GM18499 (cell line): ENCODE results near the gene EXT2.
A peak's percentile ranks its signal among the peaks of the same experiment; 100 is the strongest.

Experiments used
- ATAC-seq: cut with Tn5 transposase; IDR thresholded peaks from one replicate; pipeline ENCODE4 v1.9.1; 2021; ENCODE audit warnings: moderate number of reproducible peaks; ENCODE audit not compliant: insufficient read depth, unreplicated experiment

The EXT2 gene

GRCh38 chr11:44159848-44160721 lies 64.6 kb downstream of the EXT2 start:
- peak; percentile 58 for ATAC-seq

DNA sequence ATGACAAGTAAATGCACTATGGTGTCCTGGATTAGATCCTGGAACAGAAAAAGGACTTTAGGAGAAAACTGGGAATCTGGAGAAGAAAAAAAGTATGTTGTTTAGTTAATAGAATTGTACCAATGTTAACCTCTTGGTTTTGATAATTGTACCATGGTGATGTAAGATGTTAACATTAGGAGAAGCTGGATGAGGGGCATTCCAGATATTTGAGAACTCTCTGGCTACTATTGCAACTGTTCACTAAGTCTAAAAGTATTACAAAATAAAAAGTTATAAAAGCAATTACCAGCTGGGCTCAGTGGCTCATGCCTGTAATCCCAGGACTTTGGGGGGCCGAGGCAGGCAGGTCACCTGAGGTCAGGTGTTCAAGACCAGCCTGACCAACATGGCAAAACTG lies 66.5 kb downstream of the EXT2 start:
- ATAC-seq = no peak

GRCh38 chr11:44162662-44163061 lies 67.2 kb downstream of the EXT2 start:
- ATAC-seq = no peak

DNA sequence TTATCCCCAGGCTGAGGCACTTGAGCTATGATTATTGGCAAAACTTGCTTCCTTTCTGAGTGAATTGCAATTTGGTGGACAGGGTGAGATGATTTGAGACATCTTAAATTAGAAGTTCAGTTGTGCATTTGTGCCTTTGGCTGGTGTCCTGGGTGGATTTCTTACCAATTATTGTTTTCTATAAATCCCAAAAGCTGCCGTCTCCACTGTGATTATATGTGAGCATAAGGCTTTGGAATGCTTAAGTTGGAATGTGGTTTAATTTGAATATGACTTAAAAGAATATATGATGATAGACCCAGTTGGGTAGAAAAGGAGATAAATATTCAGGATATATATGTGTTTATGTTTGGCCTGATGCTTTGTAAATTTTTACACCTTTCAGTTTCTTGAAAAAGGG lies 70.0 kb downstream of the EXT2 start:
- no peak for ATAC-seq

GRCh38 chr11:44167046-44167445 lies 71.6 kb downstream of the EXT2 start:
- ATAC-seq = no peak

DNA sequence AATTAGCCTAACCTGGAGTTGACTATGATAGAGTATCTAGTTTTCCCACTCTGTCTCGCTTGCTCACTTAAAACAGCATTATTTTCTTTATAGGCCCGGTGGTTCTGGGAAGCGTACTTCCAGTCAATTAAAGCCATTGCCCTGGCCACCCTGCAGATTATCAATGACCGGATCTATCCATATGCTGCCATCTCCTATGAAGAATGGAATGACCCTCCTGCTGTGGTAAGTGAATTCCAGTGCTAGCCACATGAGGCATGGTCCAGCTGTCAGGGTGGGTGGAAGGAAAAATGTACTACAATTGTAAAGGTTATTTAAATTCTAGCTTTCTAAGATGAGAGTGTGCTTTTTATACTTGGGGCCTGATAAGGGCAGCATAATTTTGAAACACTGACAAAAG lies 76.0 kb downstream of the EXT2 start:
- no peak for ATAC-seq

GRCh38 chr11:44172966-44173365 lies 77.5 kb downstream of the EXT2 start:
- no peak for ATAC-seq

DNA sequence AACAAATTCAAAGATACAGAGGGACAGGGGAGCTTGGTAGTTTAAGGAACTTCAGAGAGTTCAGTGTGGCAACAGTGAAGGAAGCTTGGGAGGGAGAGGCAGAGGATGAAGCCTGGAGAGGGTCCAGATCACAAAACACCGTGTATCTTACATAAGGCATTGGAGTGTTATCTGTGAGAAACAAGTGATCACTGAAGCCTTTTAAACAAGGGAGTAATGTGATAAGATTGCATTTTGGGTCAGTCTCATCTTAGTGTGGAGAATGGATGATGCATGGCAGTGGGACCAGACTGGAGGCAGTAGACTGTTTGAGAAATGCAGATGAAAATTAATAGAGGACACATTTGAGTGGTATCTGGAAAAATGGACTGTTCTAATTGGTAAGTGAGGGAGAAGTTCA lies 79.4 kb downstream of the EXT2 start:
- ATAC-seq = no peak

GRCh38 chr11:44176546-44177213 lies 81.2 kb downstream of the EXT2 start:
- no peak for ATAC-seq

DNA sequence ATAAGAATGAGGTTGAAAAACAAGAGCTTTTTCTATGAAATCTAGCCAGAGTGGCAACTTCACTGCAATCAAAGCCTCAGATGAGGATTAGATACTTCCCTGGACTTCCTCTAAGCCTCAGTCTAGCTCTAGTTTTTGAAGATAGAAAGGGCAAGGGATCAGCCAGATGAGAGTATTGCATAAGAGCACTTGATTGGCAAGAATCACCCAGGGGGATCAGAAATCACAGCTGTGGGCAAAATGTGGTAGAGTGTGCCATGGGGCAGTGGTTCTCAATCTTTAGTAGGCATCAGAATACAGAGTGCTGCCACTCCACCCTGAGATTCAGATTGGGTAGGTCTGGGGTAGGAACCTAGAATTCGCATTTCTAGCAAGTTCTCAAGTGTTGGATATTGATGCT lies 82.4 kb downstream of the EXT2 start:
- no peak for ATAC-seq

GRCh38 chr11:44178381-44178780 lies 82.9 kb downstream of the EXT2 start:
- ATAC-seq = no peak

DNA sequence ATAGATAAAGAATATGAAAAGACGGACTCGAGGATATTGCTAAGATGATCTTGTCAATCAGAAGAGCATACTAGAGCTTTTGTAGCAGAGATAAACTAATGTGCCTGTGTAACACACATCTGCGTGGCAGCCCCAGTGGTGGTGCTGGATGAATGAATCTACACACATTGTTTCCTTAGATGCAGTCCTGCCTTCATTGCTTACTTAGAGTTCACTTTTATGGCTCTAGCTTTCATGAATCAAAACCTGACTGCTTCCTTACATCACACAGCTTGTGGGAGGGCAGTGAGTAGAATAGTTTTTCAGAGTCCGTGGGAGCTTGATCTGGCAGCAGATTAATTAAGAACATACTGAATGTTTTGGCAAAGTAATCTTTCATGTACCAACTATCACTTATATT lies 83.7 kb downstream of the EXT2 start:
- no peak for ATAC-seq

- ATAC-seq = no peak
Measured at GRCh38 chr11:44180107-44180506, 84.6 kb downstream of the EXT2 start.

DNA sequence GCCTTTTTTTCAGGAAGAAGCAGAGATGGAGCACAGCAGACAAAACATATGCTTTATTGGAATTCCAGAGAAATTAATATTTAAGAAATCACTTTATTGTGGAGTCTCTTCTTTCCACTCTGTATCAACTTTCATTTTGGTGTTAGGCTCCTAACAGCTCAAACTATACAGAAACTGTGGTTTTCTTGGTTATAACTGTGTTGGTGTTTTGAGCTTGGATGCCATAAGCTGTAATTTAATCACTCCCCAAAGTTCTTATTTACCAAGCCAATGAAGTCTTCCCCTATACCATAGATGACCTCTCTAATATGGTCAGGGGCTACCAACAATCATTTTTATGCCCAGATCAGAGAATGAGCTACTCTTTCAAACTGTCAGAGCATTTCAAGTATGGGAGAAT lies 90.0 kb downstream of the EXT2 start:
- no peak for ATAC-seq

DNA sequence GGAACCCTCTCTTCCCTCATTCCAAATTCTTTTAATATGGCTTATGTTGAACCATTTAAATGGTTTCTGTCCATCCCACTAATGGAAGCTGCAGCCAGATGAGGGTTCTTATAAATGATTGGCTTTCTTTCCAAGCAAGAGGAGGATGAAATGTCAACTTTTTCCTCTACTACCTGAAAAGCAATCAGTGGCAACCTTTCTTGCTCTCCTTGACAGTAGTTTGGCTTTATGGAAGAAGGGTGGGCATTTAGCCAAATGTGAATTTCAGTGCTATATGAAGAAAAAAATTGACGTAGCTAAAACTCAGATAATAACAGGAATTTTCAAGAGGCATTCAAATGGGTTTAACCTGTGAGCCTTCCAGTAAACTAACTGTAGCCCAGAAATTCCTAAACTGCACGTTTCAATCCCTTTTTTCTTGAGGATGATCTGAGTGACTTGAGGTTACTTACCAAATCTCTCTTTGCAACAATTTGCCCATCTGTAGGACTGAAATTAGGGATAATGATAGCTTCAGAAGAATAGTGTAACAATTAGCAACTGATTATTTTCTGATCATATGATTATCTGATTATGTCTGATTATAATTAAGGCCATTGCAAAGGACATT lies 90.9 kb downstream of the EXT2 start:
- no peak for ATAC-seq

DNA sequence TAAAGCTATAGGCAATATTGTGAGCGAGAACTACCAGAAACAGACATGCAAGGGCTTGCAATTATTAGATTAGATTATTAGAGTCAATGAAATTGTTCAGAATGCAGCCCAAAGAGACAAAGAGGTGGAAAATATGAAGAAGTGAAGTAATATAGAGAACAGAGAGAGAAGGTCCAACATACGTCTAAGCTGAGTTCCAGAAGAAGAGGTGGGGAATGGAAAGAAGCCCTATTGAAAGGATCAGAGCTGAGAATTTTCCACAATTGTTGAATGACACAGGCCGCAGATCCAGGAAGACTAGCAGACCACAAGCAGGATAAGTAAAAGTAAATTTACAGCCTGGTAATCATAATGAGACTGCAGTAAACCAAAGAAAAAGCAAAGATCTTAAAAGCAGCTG lies 93.2 kb downstream of the EXT2 start:
- ATAC-seq = no peak

DNA sequence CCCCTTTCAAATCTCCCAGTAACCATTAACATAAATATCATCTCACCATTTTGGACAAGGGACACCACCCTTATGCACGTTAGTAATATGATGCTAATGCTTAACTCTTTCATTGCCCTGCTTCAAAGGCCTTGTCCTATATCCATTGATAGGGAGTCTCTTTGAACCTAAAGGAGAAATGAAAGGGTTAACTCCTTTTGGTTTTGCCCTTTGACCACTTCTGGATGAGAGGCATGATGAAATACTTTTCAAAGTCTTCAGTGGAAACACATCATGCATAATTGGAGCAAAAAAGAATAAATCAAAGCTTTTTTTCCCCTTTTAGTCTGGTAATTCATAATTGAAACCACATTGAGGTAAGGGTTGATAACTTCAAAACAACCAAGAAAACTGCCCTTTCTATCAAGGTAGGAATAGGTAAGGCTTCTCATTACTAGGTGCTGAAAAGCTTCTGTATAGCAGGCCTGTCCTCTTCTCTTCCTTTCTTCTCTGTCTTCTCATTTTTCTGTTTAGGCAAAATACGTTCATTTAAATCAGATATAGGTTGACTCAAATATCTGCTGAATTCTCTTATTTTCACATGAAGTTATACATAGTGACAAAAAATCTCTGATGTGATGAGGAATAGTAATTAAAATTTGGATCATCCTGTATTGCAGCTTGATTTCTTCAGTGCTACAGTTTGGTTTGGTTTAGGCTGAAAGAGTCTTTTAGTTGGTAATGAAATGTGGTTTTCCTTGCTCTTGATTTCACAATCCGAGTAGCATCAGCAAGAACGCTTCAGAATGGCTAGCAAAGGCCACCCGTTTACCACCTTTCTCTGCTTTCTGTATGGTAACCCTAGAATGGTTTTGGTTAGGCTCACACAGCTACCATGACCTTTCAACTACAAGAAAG lies 94.8 kb downstream of the EXT2 start:
- no peak for ATAC-seq

DNA sequence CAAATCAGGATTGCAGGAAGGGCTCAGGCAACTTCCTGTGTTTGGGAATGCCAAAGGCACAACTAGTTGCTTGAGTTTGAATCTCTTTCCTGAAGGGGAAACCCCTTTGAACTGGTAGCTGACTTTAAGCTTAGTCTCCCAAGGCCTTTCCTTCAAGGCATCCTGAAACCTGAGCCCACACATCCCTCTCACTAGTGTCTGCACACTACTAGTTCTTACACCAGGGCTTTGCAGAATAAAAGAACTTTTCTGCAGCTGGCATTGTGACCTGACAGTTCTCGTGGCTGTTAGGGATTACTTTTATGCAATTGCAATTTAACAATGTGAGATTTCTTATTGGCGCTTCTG lies 95.4 kb downstream of the EXT2 start:
- no peak for ATAC-seq

DNA sequence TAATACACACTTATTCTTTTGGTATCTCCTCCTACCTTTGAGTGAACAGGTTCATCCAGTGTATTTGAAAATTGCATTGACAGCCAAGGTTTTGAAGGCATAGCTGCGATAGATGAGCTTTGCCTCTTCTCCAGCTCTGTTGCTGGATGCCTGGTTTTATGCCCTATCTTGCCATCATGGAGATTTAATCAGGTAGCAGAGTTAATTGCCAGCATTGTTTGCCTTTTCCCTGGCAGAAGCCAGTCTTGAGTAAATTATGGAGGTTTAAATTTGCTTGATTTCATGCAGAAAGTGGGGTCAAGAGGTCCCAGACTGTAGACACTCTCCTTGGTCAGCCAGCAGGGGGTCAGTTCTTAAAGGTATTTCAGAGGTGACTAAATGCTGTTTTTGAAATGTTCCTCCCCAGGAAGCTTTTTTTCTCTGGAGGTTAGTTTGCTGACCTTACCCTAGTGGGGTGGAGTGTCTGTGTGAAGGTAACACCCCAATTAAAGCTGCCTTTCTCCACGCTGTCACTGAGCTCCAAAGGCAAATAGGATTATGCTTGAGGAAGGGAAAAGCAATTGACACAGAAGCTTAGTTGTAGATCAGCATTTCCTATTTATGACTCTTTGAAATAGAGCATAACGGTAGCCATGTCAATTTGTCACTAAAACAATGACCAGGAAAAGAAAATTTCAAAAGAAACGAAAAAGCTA lies 96.0 kb downstream of the EXT2 start:
- ATAC-seq = no peak

DNA sequence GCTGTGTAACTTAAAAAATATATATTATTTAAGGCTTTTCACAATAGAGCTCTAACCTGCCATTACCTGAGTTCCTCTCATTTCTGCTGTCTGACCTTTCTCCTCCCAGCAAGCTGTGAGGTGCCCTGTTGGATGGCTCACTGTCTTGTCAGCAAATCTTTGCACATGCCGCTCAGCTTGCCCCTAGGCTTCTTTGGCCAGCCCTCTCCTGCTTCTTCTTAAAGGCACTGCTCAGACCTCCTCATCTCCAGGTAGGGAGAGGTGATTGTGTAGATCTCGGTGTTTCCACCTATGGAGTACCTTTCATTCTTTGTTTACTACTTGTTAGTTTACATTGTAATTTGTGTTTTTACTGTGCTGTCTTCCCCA lies 96.5 kb downstream of the EXT2 start:
- no peak for ATAC-seq
